OCI-LY1 (cell line): ENCODE data around the gene BTBD10.

ENCODE experiments used
- EZH2 ChIP-seq: fragments of 200-600 bp; sonication (generic), shearing (Covaris generic); IDR thresholded peaks from 2 replicates; pipeline ENCODE4 v1.8.0; 2017; ENCODE audit warnings: borderline replicate concordance, mixed run types, mild to moderate bottlenecking, antibody characterized with exemption, low read length, moderate library complexity, mixed read lengths
- TF ChIP-seq, protein P1 (sequence below): fragments of 200-600 bp; sonication (generic), shearing (Covaris generic); IDR thresholded peaks from 2 replicates; pipeline ENCODE4 v1.5.1; 2017; ENCODE audit warnings: mild to moderate bottlenecking, antibody characterized with exemption, low read length, moderate library complexity, mixed read lengths

DNA sequence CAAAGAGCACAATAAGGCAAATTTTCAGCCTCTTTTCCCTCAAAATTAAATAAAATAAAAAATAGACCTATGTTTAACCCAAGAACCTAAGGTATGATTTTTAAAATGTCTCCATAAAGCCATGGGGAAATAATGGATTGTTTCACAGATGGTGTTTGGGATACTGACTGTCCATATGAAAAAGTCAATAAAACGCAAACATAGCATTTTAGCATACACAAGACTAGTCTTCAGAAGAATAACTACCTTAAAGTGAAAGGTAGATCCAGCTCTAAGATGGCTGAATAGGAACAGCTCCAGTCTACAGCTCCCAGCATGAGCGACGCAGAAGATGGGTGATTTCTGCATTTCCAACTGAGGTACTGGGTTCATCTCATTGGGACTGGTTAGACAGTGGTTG lies 16.7 kb upstream of the BTBD10 start:
- TF ChIP-seq, protein P1, sequence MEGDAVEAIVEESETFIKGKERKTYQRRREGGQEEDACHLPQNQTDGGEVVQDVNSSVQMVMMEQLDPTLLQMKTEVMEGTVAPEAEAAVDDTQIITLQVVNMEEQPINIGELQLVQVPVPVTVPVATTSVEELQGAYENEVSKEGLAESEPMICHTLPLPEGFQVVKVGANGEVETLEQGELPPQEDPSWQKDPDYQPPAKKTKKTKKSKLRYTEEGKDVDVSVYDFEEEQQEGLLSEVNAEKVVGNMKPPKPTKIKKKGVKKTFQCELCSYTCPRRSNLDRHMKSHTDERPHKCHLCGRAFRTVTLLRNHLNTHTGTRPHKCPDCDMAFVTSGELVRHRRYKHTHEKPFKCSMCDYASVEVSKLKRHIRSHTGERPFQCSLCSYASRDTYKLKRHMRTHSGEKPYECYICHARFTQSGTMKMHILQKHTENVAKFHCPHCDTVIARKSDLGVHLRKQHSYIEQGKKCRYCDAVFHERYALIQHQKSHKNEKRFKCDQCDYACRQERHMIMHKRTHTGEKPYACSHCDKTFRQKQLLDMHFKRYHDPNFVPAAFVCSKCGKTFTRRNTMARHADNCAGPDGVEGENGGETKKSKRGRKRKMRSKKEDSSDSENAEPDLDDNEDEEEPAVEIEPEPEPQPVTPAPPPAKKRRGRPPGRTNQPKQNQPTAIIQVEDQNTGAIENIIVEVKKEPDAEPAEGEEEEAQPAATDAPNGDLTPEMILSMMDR = no peak
- no peak for TF ChIP-seq EZH2
